Measurements from ENCODE around the gene FASTK.

DNA sequence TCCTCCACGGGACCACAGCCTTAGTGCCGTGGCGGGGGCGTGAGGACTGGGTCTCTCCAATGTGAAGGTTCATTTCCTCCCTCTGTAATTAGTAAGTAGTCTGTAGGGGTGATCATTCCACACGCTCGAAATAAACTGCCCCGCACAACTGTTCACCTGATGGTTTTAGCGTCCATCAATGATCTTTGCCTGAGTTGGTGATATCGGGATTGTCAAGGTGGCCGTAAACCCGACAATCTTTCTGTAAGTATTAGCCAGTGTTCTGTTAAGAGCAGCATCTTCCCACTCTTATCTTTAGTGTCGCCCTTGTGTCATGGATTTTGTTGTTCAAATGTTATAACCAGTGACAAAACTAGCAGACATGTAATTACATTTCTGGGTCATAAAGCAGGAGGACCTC, 23.4 kb upstream of the FASTK start:
- no peak for TF ChIP-seq ZFP30 (CRISPR knock-in tag; IDR thresholded peaks at IDR 0.05)
- no peak for TF ChIP-seq ZNF8 (CRISPR knock-in tag; IDR thresholded peaks at IDR 0.05)
- TF ChIP-seq TCF4 (CRISPR knock-in tag; IDR thresholded peaks at IDR 0.05; ENCODE audit: borderline replicate concordance), result no peak
- no peak for TF ChIP-seq ZNF70 (CRISPR knock-in tag; IDR thresholded peaks at IDR 0.05)
- no peak for TF ChIP-seq ARNTL (CRISPR knock-in tag; IDR thresholded peaks at IDR 0.05; ENCODE audit: borderline replicate concordance, low read depth)

Measured in SK-N-SH treated with all-trans-retinoic acid at 6 μM for 48 hours (cell line).